K562 treated with DMSO at 1 percent for 24 hours (cell line): ENCODE results near the gene IP6K3. TPM values are rescaled to one million over a fixed set of nuclear protein-coding genes. Genes with fewer than 3 reads are reported as not detected.

ENCODE experiments used
- total RNA-seq: library from RNA; unstranded; fragments of 300-600 nt; gene quantifications from 2 replicates; pipeline ENCODE4 v1.2.3, GENCODE V29; 2022; ENCODE audit warnings: low read depth; ENCODE audit not compliant: insufficient read depth

Gene IP6K3, protein sequence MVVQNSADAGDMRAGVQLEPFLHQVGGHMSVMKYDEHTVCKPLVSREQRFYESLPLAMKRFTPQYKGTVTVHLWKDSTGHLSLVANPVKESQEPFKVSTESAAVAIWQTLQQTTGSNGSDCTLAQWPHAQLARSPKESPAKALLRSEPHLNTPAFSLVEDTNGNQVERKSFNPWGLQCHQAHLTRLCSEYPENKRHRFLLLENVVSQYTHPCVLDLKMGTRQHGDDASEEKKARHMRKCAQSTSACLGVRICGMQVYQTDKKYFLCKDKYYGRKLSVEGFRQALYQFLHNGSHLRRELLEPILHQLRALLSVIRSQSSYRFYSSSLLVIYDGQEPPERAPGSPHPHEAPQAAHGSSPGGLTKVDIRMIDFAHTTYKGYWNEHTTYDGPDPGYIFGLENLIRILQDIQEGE
- not detected in 2 replicates for total RNA-seq

DNA sequence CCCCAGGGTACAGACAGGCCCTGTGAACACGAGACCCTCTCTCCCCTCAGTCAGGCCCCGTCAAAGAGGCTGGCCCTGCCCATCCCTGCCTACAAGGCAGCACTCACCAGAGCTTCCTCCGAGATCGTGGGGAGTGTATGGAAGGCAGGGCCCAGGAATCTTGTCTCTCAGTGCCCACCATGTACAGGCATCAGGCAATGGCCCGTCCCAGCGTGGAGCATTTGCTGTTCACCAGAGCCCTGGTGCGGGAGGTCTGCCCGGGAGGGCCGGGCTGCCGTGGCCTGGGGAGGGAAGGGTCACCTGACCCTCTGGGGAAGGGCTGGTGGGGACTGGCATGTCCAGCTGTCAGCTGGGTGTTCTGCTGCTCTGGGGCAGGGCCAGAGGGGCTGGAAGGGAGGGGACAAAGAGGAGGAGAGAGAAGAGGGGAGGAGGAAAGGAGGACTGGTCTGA lies at the start of gene IP6K3:
Gene IP6K3, minus strand, starts transcription at position 255 of the 450 bp plus-strand sequence. CDS start 11,429 bp downstream, outside the sequence.

DNA sequence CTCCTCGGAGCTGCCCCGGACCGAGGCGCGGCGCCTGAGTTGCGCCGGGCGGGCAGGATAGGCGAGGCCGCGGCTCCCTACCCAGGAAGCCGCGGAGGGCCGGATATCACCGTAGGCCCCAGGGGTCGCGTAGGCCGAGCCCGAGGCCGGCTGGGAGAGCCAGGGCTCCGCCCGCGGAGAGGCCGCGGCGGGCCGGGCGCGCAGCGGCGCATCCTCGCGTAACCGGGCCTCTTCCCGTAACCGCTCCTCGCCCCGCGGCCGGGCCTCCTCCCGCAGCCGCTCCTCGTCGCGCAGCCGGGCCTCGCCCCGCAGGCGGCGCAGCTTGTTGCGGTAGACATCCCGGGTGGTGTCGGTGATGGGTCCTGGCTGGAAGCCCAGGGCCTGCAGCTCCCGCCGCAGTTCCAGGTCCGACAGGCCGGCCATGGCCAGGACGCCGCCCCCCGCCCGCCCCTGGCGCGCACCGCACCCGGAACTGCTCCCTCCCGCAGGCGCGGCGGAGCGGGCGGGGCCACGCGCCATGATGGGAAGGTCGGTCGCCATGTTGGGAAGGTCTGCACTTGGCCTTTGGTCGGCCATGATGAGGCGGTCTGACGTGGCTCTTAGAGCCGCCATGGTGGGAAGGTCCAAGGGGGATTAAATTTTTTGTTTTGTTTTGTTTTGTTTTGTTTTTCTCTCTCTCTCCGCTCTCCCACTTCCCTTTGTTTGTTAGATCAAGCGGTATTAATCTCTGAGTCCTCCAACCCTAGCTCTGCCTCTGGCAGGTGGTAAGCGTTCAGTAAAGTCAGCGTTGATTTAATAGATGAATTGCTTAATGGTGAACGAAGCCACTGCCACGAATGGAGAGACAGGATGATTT lies 42.2 kb upstream of the IP6K3 start, which contains the start of gene LEMD2:
Gene LEMD2, minus strand, starts transcription at position 437 of the 856 bp plus-strand sequence. Its CDS starts 14 bp downstream, at position 423.

DNA sequence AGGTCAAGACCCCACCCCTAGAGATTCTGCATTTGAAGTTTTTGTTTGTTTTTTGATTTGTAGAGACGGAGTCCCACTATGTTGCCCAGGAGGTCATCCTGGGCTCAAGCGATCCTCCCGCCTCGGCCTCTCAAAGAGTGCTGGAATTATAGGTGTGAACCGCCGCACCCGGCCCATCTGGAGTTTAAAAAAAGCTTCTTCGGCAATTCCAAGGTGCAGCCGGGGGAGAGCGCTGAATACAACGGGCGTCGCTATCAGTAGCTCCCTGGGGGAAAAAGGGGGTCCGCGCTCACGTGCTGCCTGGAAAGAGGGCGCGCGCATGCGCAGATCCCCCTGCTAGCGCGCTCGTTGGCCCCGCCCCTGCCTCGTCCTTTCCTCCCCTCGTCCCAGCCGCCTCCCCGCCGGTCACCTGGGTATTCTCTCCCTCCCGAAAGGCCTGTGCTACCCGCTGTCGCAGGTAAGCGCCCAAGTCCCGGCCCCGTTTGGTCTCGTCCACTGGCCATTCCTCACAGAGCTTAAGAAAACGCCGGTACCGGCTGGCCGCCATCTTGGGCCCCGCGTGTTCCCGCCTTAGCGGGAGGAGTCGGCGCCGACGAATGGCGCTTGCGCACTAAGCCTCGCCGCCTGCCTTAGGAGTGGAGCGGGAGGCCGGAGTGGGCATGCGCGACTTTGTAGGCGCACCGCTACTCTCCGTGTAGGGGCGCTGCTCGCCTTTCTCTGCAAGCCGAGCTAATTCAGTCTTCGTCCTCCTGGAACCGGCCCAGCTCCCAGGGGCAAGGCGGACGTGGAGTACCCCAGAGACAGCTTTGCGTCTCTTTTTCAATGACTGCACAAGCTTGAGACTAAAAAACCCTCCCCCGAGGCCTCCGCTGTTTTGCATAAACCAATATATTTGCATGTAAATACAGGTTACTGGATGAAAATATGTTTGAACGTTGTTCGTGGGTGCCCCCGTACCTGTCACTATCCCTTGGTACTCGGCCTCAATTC lies 35.3 kb downstream of the IP6K3 start, which contains the start of gene UQCC2:
Gene UQCC2, minus strand, starts transcription at position 561 of the 990 bp plus-strand sequence. Its CDS starts 14 bp downstream, at position 547.

Other genes starting within 250 kb of the IP6K3 start
- 33.3 and 36.6 TPM in 2 replicates for gene BAK1, start 166.6 kb downstream of the IP6K3 start, total RNA-seq
- 17.1 and 18.9 TPM in 2 replicates for gene ITPR3, start 125.6 kb downstream of the IP6K3 start, total RNA-seq
- 64.5 and 93.6 TPM in 2 replicates for gene UQCC2, start 35.2 kb downstream of the IP6K3 start, total RNA-seq
- gene LEMD2, start 42.2 kb upstream of the IP6K3 start, total RNA-seq, result 68.6 and 71.9 TPM in 2 replicates
- not detected in 2 replicates for gene MLN, start 57.1 kb upstream of the IP6K3 start, total RNA-seq